HG03108 (cell line): ENCODE data around the gene FIGLA.

Experiments
- ATAC-seq: cut with Tn5 transposase; IDR thresholded peaks from one replicate; pipeline ENCODE4 v1.9.1; 2021; ENCODE audit warnings: moderate library complexity; ENCODE audit not compliant: unreplicated experiment

The FIGLA gene

GRCh38 chr2:70790136-70790828, at the start of gene FIGLA:
Gene FIGLA (minus strand): TSS chr2:70790643. CDS start chr2:70790638, 5 bp downstream.
- no peak for ATAC-seq

GRCh38 chr2:70837980-70838925, 47.8 kb upstream of the FIGLA start:
- no peak for ATAC-seq

- ATAC-seq, result no peak
Observed at GRCh38 chr2:70835643-70836042, 45.2 kb upstream of the FIGLA start, which contains the start of gene CD207. Gene CD207 (minus strand): TSS chr2:70835816. CDS start chr2:70835776, 40 bp downstream.

- ATAC-seq, result no peak
Observed at GRCh38 chr2:70834881-70835280, 44.4 kb upstream of the FIGLA start.

GRCh38 chr2:70834106-70834505, 43.7 kb upstream of the FIGLA start:
- no peak for ATAC-seq

- ATAC-seq, result no peak
Observed at GRCh38 chr2:70833246-70833645, 42.8 kb upstream of the FIGLA start.

- no peak for ATAC-seq
Observed at GRCh38 chr2:70832386-70832785, 41.9 kb upstream of the FIGLA start.

- no peak for ATAC-seq
Observed at GRCh38 chr2:70831861-70832260, 41.4 kb upstream of the FIGLA start.

GRCh38 chr2:70830366-70830765, 39.9 kb upstream of the FIGLA start:
- no peak for ATAC-seq

- ATAC-seq, result no peak
Observed at GRCh38 chr2:70829916-70830315, 39.5 kb upstream of the FIGLA start.

GRCh38 chr2:70828914-70829824, 38.7 kb upstream of the FIGLA start:
- ATAC-seq, result no peak

- ATAC-seq, result no peak
Observed at GRCh38 chr2:70828115-70828514, 37.7 kb upstream of the FIGLA start.

- ATAC-seq, result no peak
Observed at GRCh38 chr2:70827388-70827787, 36.9 kb upstream of the FIGLA start.

GRCh38 chr2:70826696-70827350, 36.4 kb upstream of the FIGLA start:
- ATAC-seq, result no peak

GRCh38 chr2:70823249-70823648, 32.8 kb upstream of the FIGLA start:
- ATAC-seq, result no peak

GRCh38 chr2:70822843-70823242, 32.4 kb upstream of the FIGLA start:
- ATAC-seq, result no peak

GRCh38 chr2:70820499-70820898, 30.1 kb upstream of the FIGLA start, which contains the start of gene CLEC4F:
Gene CLEC4F (minus strand): TSS chr2:70820599. CDS start chr2:70820523, 76 bp downstream.
- ATAC-seq, result no peak

- no peak for ATAC-seq
Observed at GRCh38 chr2:70817284-70817954, 27.0 kb upstream of the FIGLA start.

- ATAC-seq, result no peak
Observed at GRCh38 chr2:70816726-70817125, 26.3 kb upstream of the FIGLA start.
